Uterus (tissue), 2 donors: ENCODE measurements around the gene PAQR7.

Experiments
- POLR2A ChIP-seq, 2 donors: fragments of 450-650 bp; IDR thresholded peaks; one replicate each; pipeline ENCODE4 v1.6.1; 2016; ENCODE audit warnings: antibody characterized with exemption in 2 of 2, mild to moderate bottlenecking in 1 of 2, moderate library complexity in 1 of 2
- TF ChIP-seq, protein P1 (sequence below), 4 experiments: fragments of 200-600 bp in 2 of 4; fragments of 450-650 bp in 2 of 4; sonication (generic) in 2 of 4; IDR thresholded peaks; one replicate each; pipeline ENCODE4 v1.5.1; 2016 to 2019; ENCODE audit warnings: antibody characterized with exemption in 4 of 4, mild to moderate bottlenecking in 2 of 4, moderate library complexity in 1 of 4

DNA sequence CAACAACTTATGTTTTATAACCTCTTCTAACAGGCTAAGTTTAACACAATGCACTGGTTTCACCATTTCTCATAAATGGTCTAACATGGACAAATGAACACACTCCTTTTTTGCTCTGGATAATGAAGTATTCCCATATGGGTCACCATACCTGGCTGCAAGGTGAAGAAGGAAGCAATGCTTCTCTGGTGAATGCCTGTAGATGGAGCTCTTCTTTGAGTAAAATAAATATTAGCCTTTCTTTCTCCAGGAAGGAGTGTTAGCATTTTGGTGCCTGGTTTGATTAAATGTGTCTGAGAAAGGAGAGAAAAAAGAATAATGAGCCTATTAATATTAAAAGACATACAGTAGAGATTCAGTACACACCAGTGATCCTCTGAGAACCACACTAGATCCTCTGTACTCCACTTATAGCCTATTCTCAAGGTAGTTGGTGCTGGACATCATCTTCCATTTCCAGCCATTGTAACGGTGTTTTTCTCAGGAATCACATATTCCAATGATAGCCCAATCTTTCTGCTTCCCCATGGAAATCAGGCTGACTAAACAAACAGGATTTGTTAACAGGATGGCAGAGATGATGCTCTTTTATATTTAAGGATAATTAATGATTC lies 38.1 kb downstream of the PAQR7 start:
- TF ChIP-seq, protein P1, sequence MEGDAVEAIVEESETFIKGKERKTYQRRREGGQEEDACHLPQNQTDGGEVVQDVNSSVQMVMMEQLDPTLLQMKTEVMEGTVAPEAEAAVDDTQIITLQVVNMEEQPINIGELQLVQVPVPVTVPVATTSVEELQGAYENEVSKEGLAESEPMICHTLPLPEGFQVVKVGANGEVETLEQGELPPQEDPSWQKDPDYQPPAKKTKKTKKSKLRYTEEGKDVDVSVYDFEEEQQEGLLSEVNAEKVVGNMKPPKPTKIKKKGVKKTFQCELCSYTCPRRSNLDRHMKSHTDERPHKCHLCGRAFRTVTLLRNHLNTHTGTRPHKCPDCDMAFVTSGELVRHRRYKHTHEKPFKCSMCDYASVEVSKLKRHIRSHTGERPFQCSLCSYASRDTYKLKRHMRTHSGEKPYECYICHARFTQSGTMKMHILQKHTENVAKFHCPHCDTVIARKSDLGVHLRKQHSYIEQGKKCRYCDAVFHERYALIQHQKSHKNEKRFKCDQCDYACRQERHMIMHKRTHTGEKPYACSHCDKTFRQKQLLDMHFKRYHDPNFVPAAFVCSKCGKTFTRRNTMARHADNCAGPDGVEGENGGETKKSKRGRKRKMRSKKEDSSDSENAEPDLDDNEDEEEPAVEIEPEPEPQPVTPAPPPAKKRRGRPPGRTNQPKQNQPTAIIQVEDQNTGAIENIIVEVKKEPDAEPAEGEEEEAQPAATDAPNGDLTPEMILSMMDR (IDR thresholded peaks at IDR 0.05): peak; percentile 6 to 29 (median 15)
- TF ChIP-seq POLR2A (IDR thresholded peaks at IDR 0.05): no peak
